Neutrophil (primary cell): ENCODE data around the gene CELF2.

Experiments used
- H3K27ac ChIP-seq: fragments of 200-600 bp; sonication (generic); 2 replicates; pipeline ENCODE4 v1.5.1; 2016; ENCODE audit warnings: mild to moderate bottlenecking, moderate library complexity
- H3K27me3 ChIP-seq: fragments of 200-600 bp; sonication (generic); 2 replicates; pipeline ENCODE4 v1.6.0; 2016; ENCODE audit warnings: mild to moderate bottlenecking
- H3K36me3 ChIP-seq: fragments of 200-600 bp; sonication (generic); 2 replicates; pipeline ENCODE4 v1.5.1; 2017
- H3K4me1 ChIP-seq, 2 experiments: fragments of 200-600 bp in 1 of 2; sonication (generic) in 1 of 2; 1 replicate in 1 of 2; 2 replicates in 1 of 2; pipeline versions ENCODE4 v1.5.1 to v1.6.1; 2013 to 2016; ENCODE audit warnings: low read depth in 1 of 2, low read length in 1 of 2, mild to moderate bottlenecking in 1 of 2, moderate library complexity in 1 of 2; ENCODE audit not compliant: control insufficient read depth in 1 of 2, insufficient read depth in 1 of 2
- H3K4me3 ChIP-seq, 2 experiments: fragments of 200-600 bp in 1 of 2; sonication (generic) in 1 of 2; 1 replicate in 1 of 2; 2 replicates in 1 of 2; pipeline ENCODE4 v1.5.1; 2013 to 2016; ENCODE audit warnings: low read depth in 1 of 2, low read length in 1 of 2, mild to moderate bottlenecking in 1 of 2, moderate library complexity in 1 of 2
- H3K9me3 ChIP-seq: fragments of 200-600 bp; sonication (generic); 2 replicates; pipeline ENCODE4 v1.5.1; 2016
- CTCF ChIP-seq: fragments of 200-600 bp; sonication (generic); IDR thresholded peaks from 2 replicates; pipeline ENCODE4 v1.5.1; 2016; ENCODE audit warnings: antibody characterized with exemption

Gene CELF2

GRCh38 chr10:11097686-11098085, 80.0 kb downstream of the CELF2 start:
- no peaks in the 10 kb centered on the region for H3K4me1 ChIP-seq
- no peak overlapping the region for H3K4me3 ChIP-seq
- no peaks in the 10 kb centered on the region for H3K9me3 ChIP-seq
- H3K36me3 ChIP-seq: no peaks in the 10 kb centered on the region
- H3K27ac ChIP-seq: no peak overlapping the region
- no peak for TF ChIP-seq CTCF
- H3K27me3 ChIP-seq: peaks cover 23% of the 10 kb centered on the region

- Histone ChIP-seq H3K27ac (no peak overlapping the region), H3K4me1 (no peaks in the 10 kb centered on the region), H3K4me3 (no peak overlapping the region), H3K27me3 (peaks cover 23% of the 10 kb centered on the region), H3K9me3 (no peaks in the 10 kb centered on the region), H3K36me3 (no peaks in the 10 kb centered on the region)
- TF ChIP-seq CTCF: no peak
These were observed 81.0 kb downstream of the CELF2 start for GRCh38 chr10:11098666-11099065.

GRCh38 chr10:11104772-11105675, 87.4 kb downstream of the CELF2 start:
- no peak for TF ChIP-seq CTCF
- Histone ChIP-seq H3K9me3 (no peaks in the 10 kb centered on the region), H3K27ac (no peak overlapping the region), H3K27me3 (peaks cover 7% of the 10 kb centered on the region), H3K36me3 (no peaks in the 10 kb centered on the region), H3K4me1 (no peaks in the 10 kb centered on the region), H3K4me3 (no peak overlapping the region)

GRCh38 chr10:11105676-11106004, 88.0 kb downstream of the CELF2 start:
- no peaks in the 10 kb centered on the region for H3K4me1 ChIP-seq
- no peak overlapping the region for H3K4me3 ChIP-seq
- H3K27ac ChIP-seq: no peak overlapping the region
- peaks cover 5% of the 10 kb centered on the region for H3K27me3 ChIP-seq
- H3K36me3 ChIP-seq: no peaks in the 10 kb centered on the region
- no peaks in the 10 kb centered on the region for H3K9me3 ChIP-seq
- no peak for TF ChIP-seq CTCF

- H3K27me3 ChIP-seq: no peaks in the 10 kb centered on the region
- no peak overlapping the region for H3K4me3 ChIP-seq
- H3K4me1 ChIP-seq: no peaks in the 10 kb centered on the region
- no peak overlapping the region for H3K27ac ChIP-seq
- no peak for TF ChIP-seq CTCF
- H3K9me3 ChIP-seq: no peaks in the 10 kb centered on the region
- no peaks in the 10 kb centered on the region for H3K36me3 ChIP-seq
These were observed 89.1 kb downstream of the CELF2 start for GRCh38 chr10:11106621-11107374.
